MCF 10A (cell line): ENCODE data around the gene NAT10. TPM values are rescaled to one million over a fixed set of nuclear protein-coding genes. Genes with fewer than 3 reads are reported as not detected.

Experiments used
- BruUV-seq: library from RNA; stranded (reverse); fragments of 400-500 nt; replicated peaks from 2 replicates; lab custom pipeline; 2021; lab: Mats Ljungman, UMichigan
- CTCF ChIA-PET: fragments of 300-600 bp; sonication (Branson Sonifier 250); formaldehyde crosslinking; extraction: SDS; loops from one replicate; lab custom pipeline; 2021; ENCODE audit warnings: antibody characterized with exemption, inconsistent platforms; lab: Yijun Ruan, JAX
- POLR2A ChIA-PET: fragments of 300-600, 350-650 bp; sonication (Branson Sonifier 250); formaldehyde crosslinking; extraction: SDS; loops from one replicate; lab custom pipeline; 2020; ENCODE audit warnings: antibody characterized with exemption, inconsistent platforms; lab: Yijun Ruan, JAX
- DNase-seq: peaks from one replicate; pipeline ENCODE4 v3.0.0-alpha.2; 2018; ENCODE audit not compliant: unreplicated experiment
- H3K27ac Mint-ChIP-seq: one replicate; pipeline ENCODE4 v1.8.0; 2022; ENCODE audit warnings: mild to moderate bottlenecking, low read depth, mixed read lengths; ENCODE audit not compliant: unreplicated experiment
- H3K27me3 Mint-ChIP-seq: one replicate; pipeline ENCODE4 v1.8.0; 2022; ENCODE audit warnings: mixed read lengths; ENCODE audit not compliant: insufficient read depth, unreplicated experiment
- H3K36me3 Mint-ChIP-seq: one replicate; pipeline ENCODE4 v1.8.0; 2022; ENCODE audit warnings: mild to moderate bottlenecking, moderate library complexity, mixed read lengths; ENCODE audit not compliant: insufficient read depth, unreplicated experiment
- H3K4me1 Mint-ChIP-seq: one replicate; pipeline ENCODE4 v1.8.0; 2022; ENCODE audit warnings: mixed read lengths; ENCODE audit not compliant: insufficient read depth, unreplicated experiment
- H3K4me3 Mint-ChIP-seq: one replicate; pipeline ENCODE4 v1.8.0; 2022; ENCODE audit warnings: mild to moderate bottlenecking, moderate library complexity, mixed read lengths; ENCODE audit not compliant: unreplicated experiment
- H3K9me3 Mint-ChIP-seq: one replicate; pipeline ENCODE4 v1.8.0; 2022; ENCODE audit warnings: mixed read lengths; ENCODE audit not compliant: unreplicated experiment
- CTCF ChIP-seq: fragments of 200-600 bp; IDR thresholded peaks from one replicate; pipeline ENCODE4 v1.8.0; 2022; ENCODE audit warnings: antibody characterized with exemption, mild to moderate bottlenecking; ENCODE audit not compliant: unreplicated experiment
- intact Hi-C: fragments of 100-400 bp; cut with micrococcal nuclease; formaldehyde crosslinking; loops from 2 replicates; pipeline ENCODE4 v1.14.1; 2022
- total RNA-seq: library from RNA; stranded (reverse); gene quantifications from 2 replicates; pipeline ENCODE4 v1.2.3, GENCODE V29; 2022

NAT10 gene
- total RNA-seq, 1 experiment from 2014 or later: 89.5 TPM

GRCh38 chr11:34158661-34159060 lies 53.2 kb downstream of the NAT10 start:
- no peaks in the 10 kb centered on the region for H3K4me1 Mint-ChIP-seq
- intact Hi-C loops: no loop called here
- CTCF ChIA-PET: interaction anchor here (0.6 to 1.6 kb wide), 5 partner anchors 12 to 1379 kb away, joined by 3 to 6 read pairs (median 4); no protein-coding TSS in a partner anchor
- H3K36me3 Mint-ChIP-seq: peaks cover 15% of the 10 kb centered on the region
- no peak for TF ChIP-seq CTCF
- no TSS peak for BruUV-seq
- no peaks in the 10 kb centered on the region for H3K9me3 Mint-ChIP-seq
- DNase-seq: no peak
- POLR2A ChIA-PET: interaction anchor here (0.6 to 0.8 kb wide), 2 partner anchors 53 to 214 kb away, joined by 3 to 5 read pairs; no protein-coding TSS in a partner anchor
- no peak overlapping the region for H3K27ac Mint-ChIP-seq
- H3K4me3 Mint-ChIP-seq: no peak overlapping the region
- H3K27me3 Mint-ChIP-seq: no peaks in the 10 kb centered on the region

DNA sequence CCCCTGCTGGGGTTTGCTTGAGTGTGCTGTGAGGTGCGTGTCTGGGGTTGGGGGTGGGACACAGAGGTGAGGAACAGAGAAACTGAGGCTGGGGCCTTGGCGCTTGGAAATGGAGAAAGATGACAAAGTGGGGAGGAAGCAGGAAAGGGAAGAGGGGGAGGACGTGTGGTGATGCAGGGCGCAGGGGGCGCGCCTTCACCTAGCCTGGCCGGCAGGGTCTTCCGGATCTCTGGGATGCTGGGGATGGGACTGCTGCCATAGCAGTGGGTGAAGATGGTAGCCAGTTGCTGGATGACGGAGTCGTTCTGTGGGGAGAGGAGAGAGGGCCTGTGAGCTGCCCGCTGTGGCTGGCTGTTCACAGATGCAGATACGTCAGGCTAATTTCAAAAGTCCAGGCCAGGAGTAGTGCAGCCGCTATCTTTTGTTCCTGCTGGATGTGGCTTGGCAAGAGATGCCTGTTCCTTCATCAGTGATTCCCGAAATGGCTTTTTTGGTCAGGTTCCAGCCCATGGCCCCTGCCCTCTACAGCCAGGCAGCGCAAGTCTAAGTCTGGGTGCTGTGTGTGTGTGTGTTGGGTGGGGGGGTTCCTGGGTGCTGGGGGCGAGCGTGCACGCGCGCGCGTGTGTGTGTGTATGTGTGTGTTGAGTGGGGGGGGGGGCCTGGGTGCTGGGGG lies 54.8 kb downstream of the NAT10 start:
- H3K27me3 Mint-ChIP-seq: no peaks in the 10 kb centered on the region
- no peaks in the 10 kb centered on the region for H3K4me1 Mint-ChIP-seq
- POLR2A ChIA-PET: interaction anchor here (1.0 kb wide), 1 partner anchor 9 kb away, joined by 3 read pairs; no protein-coding TSS in a partner anchor
- H3K9me3 Mint-ChIP-seq: no peaks in the 10 kb centered on the region
- no peak overlapping the region for H3K4me3 Mint-ChIP-seq
- BruUV-seq: no TSS peak
- DNase-seq: no peak
- intact Hi-C loops: no loop called here
- H3K27ac Mint-ChIP-seq: no peak overlapping the region
- CTCF ChIA-PET: interaction anchor here (0.6 to 1.8 kb wide), 2 partner anchors 12 to 14 kb away, joined by 3 to 7 read pairs; no protein-coding TSS in a partner anchor
- TF ChIP-seq CTCF: no peak
- H3K36me3 Mint-ChIP-seq: peaks cover 15% of the 10 kb centered on the region

DNA sequence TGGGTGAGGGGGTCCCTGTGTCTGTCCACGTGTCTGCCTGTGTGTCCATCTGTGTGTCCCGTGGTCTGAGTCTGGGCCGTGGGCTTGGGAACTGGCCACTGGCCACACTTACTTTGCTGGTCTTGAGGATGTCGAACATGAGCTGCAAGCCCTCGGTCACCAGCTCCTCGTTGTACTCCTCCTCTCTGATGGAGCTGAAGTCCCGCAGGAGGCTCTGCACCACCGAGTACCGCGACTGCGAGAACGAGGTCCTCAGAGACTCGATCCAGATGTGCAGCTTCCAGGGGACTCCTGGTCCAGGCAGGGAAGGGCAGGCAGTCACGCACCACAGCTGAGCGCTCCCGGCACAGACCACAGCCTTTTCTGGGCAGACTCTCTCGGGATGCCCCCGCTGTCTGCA lies 55.4 kb downstream of the NAT10 start:
- CTCF ChIA-PET: interaction anchor here (1.0 to 1.8 kb wide), 2 partner anchors 14 to 175 kb away, joined by 3 to 7 read pairs; no protein-coding TSS in a partner anchor
- DNase-seq: no peak
- Mint-ChIP-seq H3K9me3 (no peaks in the 10 kb centered on the region), H3K27ac (no peak overlapping the region), H3K27me3 (no peaks in the 10 kb centered on the region), H3K4me3 (no peak overlapping the region), H3K36me3 (peaks cover 11% of the 10 kb centered on the region), H3K4me1 (no peaks in the 10 kb centered on the region)
- BruUV-seq: no TSS peak
- TF ChIP-seq CTCF: no peak
- intact Hi-C loops: no loop called here
- POLR2A ChIA-PET: interaction anchor here (1.0 kb wide), 1 partner anchor 10 kb away, joined by 3 read pairs; no protein-coding TSS in a partner anchor

DNA sequence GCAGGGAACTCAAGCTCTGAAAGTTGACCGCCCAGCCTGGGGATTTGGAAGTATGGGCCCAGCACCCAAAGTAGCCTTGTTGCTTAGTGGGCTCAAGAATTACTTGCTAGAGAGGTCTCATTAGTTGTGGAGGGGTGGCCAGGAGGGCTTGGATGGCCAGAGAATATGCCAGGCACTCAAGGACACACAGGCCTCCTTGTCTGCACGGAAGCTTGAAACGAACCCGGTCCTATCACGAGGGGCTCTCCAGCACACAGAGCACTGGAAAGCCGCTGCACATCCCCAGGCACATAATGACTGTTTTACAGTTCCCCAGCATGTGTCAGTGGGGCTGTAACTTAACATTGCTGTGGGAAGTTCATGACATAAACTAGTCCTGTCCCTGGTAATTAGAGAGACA lies 55.9 kb downstream of the NAT10 start:
- peaks cover 3% of the 10 kb centered on the region for H3K4me1 Mint-ChIP-seq
- TF ChIP-seq CTCF: no peak
- intact Hi-C loops: no loop called here
- no peaks in the 10 kb centered on the region for H3K27me3 Mint-ChIP-seq
- H3K9me3 Mint-ChIP-seq: no peaks in the 10 kb centered on the region
- H3K36me3 Mint-ChIP-seq: peaks cover 7% of the 10 kb centered on the region
- ChIA-PET POLR2A (interaction anchor here (1.0 kb wide), 1 partner anchor 10 kb away, joined by 3 read pairs; no protein-coding TSS in a partner anchor), CTCF (interaction anchor here (0.7 to 1.8 kb wide), 3 partner anchors 13 to 732 kb away, joined by 3 to 7 read pairs (median 3); no protein-coding TSS in a partner anchor)
- BruUV-seq: no TSS peak
- no peak overlapping the region for H3K4me3 Mint-ChIP-seq
- H3K27ac Mint-ChIP-seq: no peak overlapping the region
- DNase-seq: no peak
